Measurements from ENCODE around the gene YPEL2.

DNA sequence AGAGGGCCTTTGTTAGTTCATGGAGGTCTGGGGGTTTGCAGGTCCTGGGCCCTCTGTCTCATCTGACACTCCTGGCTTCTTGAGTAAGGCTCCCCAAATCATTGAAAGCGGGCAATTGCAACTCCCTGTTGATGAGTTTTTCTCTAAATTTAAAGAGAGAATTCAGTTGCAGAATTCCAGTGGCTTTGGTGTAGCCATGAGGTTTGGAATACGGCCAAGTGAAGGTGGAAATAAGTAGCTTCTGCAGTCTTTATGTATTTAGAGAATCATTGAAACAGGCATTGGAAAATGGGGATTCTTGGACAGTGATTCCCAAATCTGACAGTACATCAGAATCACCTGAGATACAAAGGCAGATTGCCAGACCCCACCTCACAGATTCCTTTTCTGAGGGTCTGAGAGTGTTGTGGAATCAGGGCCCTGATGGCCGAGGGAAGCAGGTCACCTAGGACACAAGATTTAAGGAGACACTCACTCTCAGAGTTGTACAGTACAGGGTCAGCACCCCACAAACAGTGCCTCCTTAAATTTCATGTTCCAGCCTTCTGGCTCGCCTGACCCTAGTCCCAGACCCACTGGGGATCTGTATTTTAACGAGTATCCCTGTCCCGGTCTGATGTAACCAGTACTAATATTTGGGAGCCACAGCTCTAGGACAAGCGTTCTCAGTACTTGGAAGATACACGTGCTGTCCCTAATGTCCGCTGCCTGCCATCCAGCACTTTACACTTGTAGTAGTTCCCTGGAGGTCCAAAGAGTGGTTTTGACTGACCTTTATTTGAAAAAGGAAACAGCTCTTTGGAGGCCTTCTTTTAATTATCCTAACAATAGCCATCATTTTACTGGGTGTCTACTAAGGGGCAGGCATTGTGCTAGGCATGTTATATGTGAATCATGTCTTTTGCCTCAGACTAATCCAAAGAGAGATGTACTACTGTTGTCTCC lies 37.8 kb downstream of the YPEL2 start:
- TF ChIP-seq, protein P1, sequence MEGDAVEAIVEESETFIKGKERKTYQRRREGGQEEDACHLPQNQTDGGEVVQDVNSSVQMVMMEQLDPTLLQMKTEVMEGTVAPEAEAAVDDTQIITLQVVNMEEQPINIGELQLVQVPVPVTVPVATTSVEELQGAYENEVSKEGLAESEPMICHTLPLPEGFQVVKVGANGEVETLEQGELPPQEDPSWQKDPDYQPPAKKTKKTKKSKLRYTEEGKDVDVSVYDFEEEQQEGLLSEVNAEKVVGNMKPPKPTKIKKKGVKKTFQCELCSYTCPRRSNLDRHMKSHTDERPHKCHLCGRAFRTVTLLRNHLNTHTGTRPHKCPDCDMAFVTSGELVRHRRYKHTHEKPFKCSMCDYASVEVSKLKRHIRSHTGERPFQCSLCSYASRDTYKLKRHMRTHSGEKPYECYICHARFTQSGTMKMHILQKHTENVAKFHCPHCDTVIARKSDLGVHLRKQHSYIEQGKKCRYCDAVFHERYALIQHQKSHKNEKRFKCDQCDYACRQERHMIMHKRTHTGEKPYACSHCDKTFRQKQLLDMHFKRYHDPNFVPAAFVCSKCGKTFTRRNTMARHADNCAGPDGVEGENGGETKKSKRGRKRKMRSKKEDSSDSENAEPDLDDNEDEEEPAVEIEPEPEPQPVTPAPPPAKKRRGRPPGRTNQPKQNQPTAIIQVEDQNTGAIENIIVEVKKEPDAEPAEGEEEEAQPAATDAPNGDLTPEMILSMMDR (IDR thresholded peaks at IDR 0.05) = no peak
- no peak for TF ChIP-seq POLR2A (IDR thresholded peaks at IDR 0.05)
- no peak for TF ChIP-seq POLR2AphosphoS5 (IDR thresholded peaks at IDR 0.05)

Measured in prostate gland (tissue), 2 donors.